Measurements from ENCODE around the gene PTHLH.

Gene PTHLH

GRCh38 chr12:27972721-27973120 lies at the start of gene PTHLH:
PTHLH (minus strand) TSS chr12:27972733; CDS start chr12:27969494, 3,239 bp downstream.
- no peaks in the 10 kb centered on the region for H3K36me3 ChIP-seq
- H3K4me3 ChIP-seq (ENCODE audit: low read depth, low read length) = no peak within 1 kb of the TSS
- H3K27me3 ChIP-seq (ENCODE audit: insufficient read depth, low read depth, severe bottlenecking) = peaks cover 13% of the 10 kb centered on the region
- no peaks in the 10 kb centered on the region for H3K9me3 ChIP-seq (ENCODE audit: severe bottlenecking)
- no peak for DNase-seq
- TF ChIP-seq, protein P1, sequence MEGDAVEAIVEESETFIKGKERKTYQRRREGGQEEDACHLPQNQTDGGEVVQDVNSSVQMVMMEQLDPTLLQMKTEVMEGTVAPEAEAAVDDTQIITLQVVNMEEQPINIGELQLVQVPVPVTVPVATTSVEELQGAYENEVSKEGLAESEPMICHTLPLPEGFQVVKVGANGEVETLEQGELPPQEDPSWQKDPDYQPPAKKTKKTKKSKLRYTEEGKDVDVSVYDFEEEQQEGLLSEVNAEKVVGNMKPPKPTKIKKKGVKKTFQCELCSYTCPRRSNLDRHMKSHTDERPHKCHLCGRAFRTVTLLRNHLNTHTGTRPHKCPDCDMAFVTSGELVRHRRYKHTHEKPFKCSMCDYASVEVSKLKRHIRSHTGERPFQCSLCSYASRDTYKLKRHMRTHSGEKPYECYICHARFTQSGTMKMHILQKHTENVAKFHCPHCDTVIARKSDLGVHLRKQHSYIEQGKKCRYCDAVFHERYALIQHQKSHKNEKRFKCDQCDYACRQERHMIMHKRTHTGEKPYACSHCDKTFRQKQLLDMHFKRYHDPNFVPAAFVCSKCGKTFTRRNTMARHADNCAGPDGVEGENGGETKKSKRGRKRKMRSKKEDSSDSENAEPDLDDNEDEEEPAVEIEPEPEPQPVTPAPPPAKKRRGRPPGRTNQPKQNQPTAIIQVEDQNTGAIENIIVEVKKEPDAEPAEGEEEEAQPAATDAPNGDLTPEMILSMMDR (IDR thresholded peaks at IDR 0.05; ENCODE audit: low read depth, low read length) = no peak
- H3K27ac ChIP-seq = no peak within 1 kb of the TSS

DNA sequence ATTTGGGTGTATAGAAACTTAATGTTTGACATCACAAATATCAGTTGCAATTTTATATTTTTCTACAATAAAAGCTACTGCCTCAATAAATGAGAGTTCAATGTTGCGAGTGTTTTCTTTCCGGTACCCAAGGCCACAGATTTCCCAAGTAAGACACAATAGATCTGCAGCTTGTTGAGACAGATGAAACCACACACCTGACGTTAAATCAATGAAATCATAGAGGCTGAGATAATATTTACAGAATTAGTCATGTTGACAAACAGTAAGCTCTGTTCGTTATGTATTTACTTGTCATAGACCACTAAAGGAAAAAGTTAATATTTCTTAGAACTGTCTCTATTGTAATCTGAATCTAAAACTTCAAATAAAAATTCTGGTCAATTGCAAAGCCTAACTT lies 49.2 kb upstream of the PTHLH start:
- TF ChIP-seq, protein P1 (IDR thresholded peaks at IDR 0.05; ENCODE audit: low read depth, low read length) = no peak
- Histone ChIP-seq H3K27me3 (ENCODE audit: insufficient read depth, low read depth, severe bottlenecking) (no peaks in the 10 kb centered on the region), H3K9me3 (ENCODE audit: severe bottlenecking) (no peaks in the 10 kb centered on the region), H3K4me3 (ENCODE audit: low read depth, low read length) (no peak overlapping the region), H3K27ac (no peak overlapping the region), H3K36me3 (no peaks in the 10 kb centered on the region)
- DNase-seq = no peak

DNA sequence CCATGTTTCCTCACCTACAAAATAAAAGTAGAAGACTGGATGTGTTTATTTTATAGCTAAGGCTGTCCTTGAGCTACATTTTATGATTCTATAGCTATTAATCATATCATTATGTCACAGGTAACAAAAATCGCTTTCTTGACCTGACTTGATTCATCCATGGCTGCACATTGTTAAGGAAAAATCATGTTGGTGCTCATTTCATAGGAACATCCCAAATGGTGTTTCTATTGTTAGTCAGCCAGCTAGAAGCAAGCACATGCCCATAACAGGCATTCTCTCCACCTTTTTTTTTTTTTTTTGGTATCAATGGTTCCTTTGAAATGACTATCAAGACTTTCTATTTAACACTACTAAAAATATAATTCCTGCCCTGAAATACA lies 45.3 kb upstream of the PTHLH start:
- Histone ChIP-seq H3K36me3 (no peaks in the 10 kb centered on the region), H3K27ac (no peak overlapping the region), H3K27me3 (ENCODE audit: insufficient read depth, low read depth, severe bottlenecking) (no peaks in the 10 kb centered on the region), H3K4me3 (ENCODE audit: low read depth, low read length) (no peak overlapping the region), H3K9me3 (ENCODE audit: severe bottlenecking) (no peaks in the 10 kb centered on the region)
- no peak for DNase-seq
- TF ChIP-seq, protein P1 (IDR thresholded peaks at IDR 0.05; ENCODE audit: low read depth, low read length) = no peak

- Histone ChIP-seq H3K9me3 (ENCODE audit: severe bottlenecking) (no peaks in the 10 kb centered on the region), H3K4me3 (ENCODE audit: low read depth, low read length) (no peak overlapping the region), H3K36me3 (no peaks in the 10 kb centered on the region), H3K27ac (no peak overlapping the region), H3K27me3 (ENCODE audit: insufficient read depth, low read depth, severe bottlenecking) (no peaks in the 10 kb centered on the region)
- TF ChIP-seq, protein P1 (IDR thresholded peaks at IDR 0.05; ENCODE audit: low read depth, low read length) = no peak
- no peak for DNase-seq
Observed at GRCh38 chr12:28017126-28017872, 44.8 kb upstream of the PTHLH start.

- no peak for DNase-seq
- H3K4me3 ChIP-seq (ENCODE audit: low read depth, low read length) = no peak overlapping the region
- H3K27ac ChIP-seq = no peak overlapping the region
- no peaks in the 10 kb centered on the region for H3K27me3 ChIP-seq (ENCODE audit: insufficient read depth, low read depth, severe bottlenecking)
- no peaks in the 10 kb centered on the region for H3K9me3 ChIP-seq (ENCODE audit: severe bottlenecking)
- TF ChIP-seq, protein P1 (IDR thresholded peaks at IDR 0.05; ENCODE audit: low read depth, low read length) = no peak
- no peaks in the 10 kb centered on the region for H3K36me3 ChIP-seq
Observed at GRCh38 chr12:28015165-28015564, 42.6 kb upstream of the PTHLH start.

DNA sequence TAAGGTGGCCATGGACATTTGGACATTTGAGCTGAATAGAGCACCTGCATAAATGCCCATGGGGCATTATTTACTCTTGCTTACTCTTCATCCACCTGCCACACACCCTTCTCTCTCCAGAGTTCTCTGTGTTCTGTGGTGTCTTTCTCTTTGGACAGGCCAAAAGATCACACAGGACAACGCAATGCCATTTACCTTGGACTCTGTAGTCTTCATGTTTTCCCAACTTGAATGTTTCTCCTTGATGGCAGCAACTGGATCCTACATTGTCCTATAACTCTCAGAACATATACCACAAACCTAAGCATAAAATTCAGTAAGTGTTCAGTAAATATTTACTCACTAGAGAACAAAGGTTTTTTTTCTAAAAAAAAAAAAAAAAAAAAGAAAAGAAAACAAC lies 41.7 kb upstream of the PTHLH start:
- DNase-seq = no peak
- no peak overlapping the region for H3K4me3 ChIP-seq (ENCODE audit: low read depth, low read length)
- no peaks in the 10 kb centered on the region for H3K9me3 ChIP-seq (ENCODE audit: severe bottlenecking)
- no peak overlapping the region for H3K27ac ChIP-seq
- H3K27me3 ChIP-seq (ENCODE audit: insufficient read depth, low read depth, severe bottlenecking) = no peaks in the 10 kb centered on the region
- no peaks in the 10 kb centered on the region for H3K36me3 ChIP-seq
- TF ChIP-seq, protein P1 (IDR thresholded peaks at IDR 0.05; ENCODE audit: low read depth, low read length) = no peak
